HEK293T (cell line): Measurements from ENCODE around the gene ZNF217.
A peak's percentile ranks its signal among the peaks of the same experiment; 100 is the strongest.
"Not testable (repeated sequence)": the region's sequence is repeated elsewhere in the genome, so short reads cannot be mapped to it uniquely, and the experiment has no call there.

Source experiments
- CTCF ChIA-PET: fragments of 350-600 bp; formaldehyde crosslinking; extraction: SDS; loops from one replicate; lab custom pipeline; 2021; ENCODE audit warnings: antibody characterized with exemption, inconsistent platforms; lab: Yijun Ruan, JAX
- POLR2A ChIA-PET: fragments of 350-600 bp; formaldehyde crosslinking; extraction: SDS; loops from one replicate; lab custom pipeline; 2020; ENCODE audit warnings: antibody characterized with exemption, inconsistent platforms; lab: Yijun Ruan, JAX
- DNase-seq: peaks from one replicate; pipeline ENCODE4 v3.0.0; 2012; ENCODE audit warnings: mixed read lengths; ENCODE audit errors: extremely low spot score
- ARNT ChIP-seq: fragments of 450-650 bp; IDR thresholded peaks from 2 replicates; pipeline ENCODE4 v1.6.1; 2017; ENCODE audit warnings: mild to moderate bottlenecking
- BHLHE40 ChIP-seq: fragments of 450-650 bp; IDR thresholded peaks from 2 replicates; pipeline ENCODE4 v1.6.1; 2016; ENCODE audit warnings: mild to moderate bottlenecking, moderate library complexity, borderline replicate concordance
- CTBP1 ChIP-seq: fragments of 450-650 bp; IDR thresholded peaks from 2 replicates; pipeline ENCODE4 v1.6.1; 2016; ENCODE audit warnings: borderline replicate concordance
- ELF4 ChIP-seq: fragments of 450-650 bp; IDR thresholded peaks from 2 replicates; pipeline ENCODE4 v1.6.1; 2017; ENCODE audit warnings: antibody characterized with exemption
- FOXA1 ChIP-seq: fragments of 450-650 bp; IDR thresholded peaks from 2 replicates; pipeline ENCODE4 v1.6.1; 2016; ENCODE audit warnings: mild to moderate bottlenecking
- FOXK2 ChIP-seq: fragments of 450-650 bp; IDR thresholded peaks from 2 replicates; pipeline ENCODE4 v1.6.1; 2016; ENCODE audit warnings: mild to moderate bottlenecking
- FOXM1 ChIP-seq: fragments of 450-650 bp; IDR thresholded peaks from 2 replicates; pipeline ENCODE4 v1.6.1; 2017; ENCODE audit warnings: mild to moderate bottlenecking, borderline replicate concordance
- HDGF ChIP-seq: fragments of 450-650 bp; IDR thresholded peaks from 2 replicates; pipeline ENCODE4 v1.6.1; 2017; ENCODE audit warnings: antibody characterized with exemption, borderline replicate concordance
- L3MBTL2 ChIP-seq: fragments of 450-650 bp; conservative IDR thresholded peaks from 2 replicates; pipeline ENCODE4 v1.6.1; 2016; ENCODE audit warnings: mild to moderate bottlenecking
- LEF1 ChIP-seq: fragments of 450-650 bp; IDR thresholded peaks from 2 replicates; pipeline ENCODE4 v1.6.1; 2017; ENCODE audit warnings: mild to moderate bottlenecking, borderline replicate concordance
- NFRKB ChIP-seq: fragments of 450-650 bp; IDR thresholded peaks from 2 replicates; pipeline ENCODE4 v1.6.1; 2016; ENCODE audit warnings: mild to moderate bottlenecking, moderate library complexity
- PKNOX1 ChIP-seq: fragments of 450-650 bp; IDR thresholded peaks from 2 replicates; pipeline ENCODE4 v1.6.1; 2016
- SP1 ChIP-seq: fragments of 450-650 bp; IDR thresholded peaks from 2 replicates; pipeline ENCODE4 v1.6.1; 2017
- SUZ12 ChIP-seq: fragments of 450-650 bp; IDR thresholded peaks from 2 replicates; pipeline ENCODE4 v1.6.1; 2016; ENCODE audit warnings: mild to moderate bottlenecking
- TARDBP ChIP-seq: fragments of 450-650 bp; IDR thresholded peaks from 2 replicates; pipeline ENCODE4 v1.6.1; 2016
- ZNF384 ChIP-seq: fragments of 450-650 bp; IDR thresholded peaks from 2 replicates; pipeline ENCODE4 v1.6.1; 2016

Gene ZNF217

GRCh38 chr20:53609491-53610445 lies 16.1 kb upstream of the ZNF217 start:
- DNase-seq = peak; percentile 37
- CTCF ChIA-PET = interaction anchor here (1.0 kb wide), 1 partner anchor 305 kb away, joined by 3 read pairs; no protein-coding TSS in a partner anchor
- POLR2A ChIA-PET = interaction anchor here (0.6 to 6.0 kb wide), 8 partner anchors 11 to 305 kb away, joined by 3 to 42 read pairs (median 3); partner anchors contain the start of gene ZNF217
- peak; percentile 27; the same call in 1 of the 2 replicates for TF ChIP-seq L3MBTL2
- TF ChIP-seq PKNOX1 = peak; percentile 67
- TF ChIP-seq FOXM1 = no peak

GRCh38 chr20:53608456-53609452 lies 15.1 kb upstream of the ZNF217 start:
- POLR2A ChIA-PET = interaction anchor here (0.9 to 6.0 kb wide), 3 partner anchors 14 to 99 kb away, joined by 3 to 42 read pairs (median 3); no protein-coding TSS in a partner anchor
- DNase-seq = no peak
- TF ChIP-seq CTBP1 = no peak
- TF ChIP-seq FOXM1 = no peak
- TF ChIP-seq NFRKB = no peak
- no peak for TF ChIP-seq HDGF
- no peak for TF ChIP-seq FOXK2
- no peak for TF ChIP-seq L3MBTL2
- TF ChIP-seq SP1 = no peak
- no peak for TF ChIP-seq LEF1
- no peak for TF ChIP-seq PKNOX1
- no peak for TF ChIP-seq ARNT
- no peak for TF ChIP-seq BHLHE40
- no peak for TF ChIP-seq TARDBP
- no peak for TF ChIP-seq ZNF384
- TF ChIP-seq SUZ12 = no peak
- no peak for TF ChIP-seq FOXA1
- TF ChIP-seq ELF4 = no peak
- CTCF ChIA-PET = interaction anchor here (0.5 kb wide), 1 partner anchor 140 kb away, joined by 3 read pairs; no protein-coding TSS in a partner anchor

- POLR2A ChIA-PET = interaction anchor here (0.9 kb wide), 1 partner anchor 15 kb away, joined by 3 read pairs; no protein-coding TSS in a partner anchor
- DNase-seq = no peak
- TF ChIP-seq FOXM1 (no peak), L3MBTL2 (no peak), FOXA1 (no peak), PKNOX1 (no peak), NFRKB (no peak), TARDBP (no peak), ARNT (no peak), HDGF (no peak), ELF4 (no peak), SUZ12 (no peak), ZNF384 (no peak), SP1 (no peak)
- CTCF ChIA-PET = interaction anchor here (0.5 kb wide), 1 partner anchor 141 kb away, joined by 3 read pairs; no protein-coding TSS in a partner anchor
Measured at GRCh38 chr20:53608071-53608455, 14.4 kb upstream of the ZNF217 start.

- ChIA-PET CTCF (no interaction called here), POLR2A (no interaction called here)
- no peak for TF ChIP-seq ARNT
- TF ChIP-seq SP1 = no peak
- TF ChIP-seq FOXA1 = no peak
- TF ChIP-seq L3MBTL2 = no peak
- TF ChIP-seq ELF4 = no peak
- no peak for TF ChIP-seq ZNF384
- no peak for TF ChIP-seq FOXM1
- TF ChIP-seq TARDBP = no peak
- no peak for TF ChIP-seq SUZ12
- TF ChIP-seq CTBP1 = no peak
- TF ChIP-seq LEF1 = no peak
- no peak for TF ChIP-seq HDGF
- TF ChIP-seq FOXK2 = no peak
- no peak for TF ChIP-seq PKNOX1
- no peak for TF ChIP-seq BHLHE40
- no peak for TF ChIP-seq NFRKB
- DNase-seq = no peak
Measured at GRCh38 chr20:53606364-53606985, 12.8 kb upstream of the ZNF217 start.

GRCh38 chr20:53605401-53605800 lies 11.8 kb upstream of the ZNF217 start:
- POLR2A ChIA-PET, DNase-seq: not testable (repeated sequence)
- CTCF ChIA-PET = interaction anchor here (0.7 kb wide), 1 partner anchor 9 kb away, joined by 3 read pairs; no protein-coding TSS in a partner anchor

- DNase-seq, POLR2A ChIA-PET, CTCF ChIA-PET: not testable (repeated sequence)
Measured at GRCh38 chr20:53604846-53605245, 11.2 kb upstream of the ZNF217 start.
